Uterus (tissue), 2 donors: ENCODE results near the gene CACNA1B.

Experiments
- POLR2A ChIP-seq, 2 donors: fragments of 450-650 bp; IDR thresholded peaks; one replicate each; pipeline ENCODE4 v1.6.1; 2016; ENCODE audit warnings: antibody characterized with exemption in 2 of 2, mild to moderate bottlenecking in 1 of 2, moderate library complexity in 1 of 2
- TF ChIP-seq, protein P1 (sequence below), 4 experiments: fragments of 200-600 bp in 2 of 4; fragments of 450-650 bp in 2 of 4; sonication (generic) in 2 of 4; IDR thresholded peaks; one replicate each; pipeline ENCODE4 v1.5.1; 2016 to 2019; ENCODE audit warnings: antibody characterized with exemption in 4 of 4, mild to moderate bottlenecking in 2 of 4, moderate library complexity in 1 of 4

DNA sequence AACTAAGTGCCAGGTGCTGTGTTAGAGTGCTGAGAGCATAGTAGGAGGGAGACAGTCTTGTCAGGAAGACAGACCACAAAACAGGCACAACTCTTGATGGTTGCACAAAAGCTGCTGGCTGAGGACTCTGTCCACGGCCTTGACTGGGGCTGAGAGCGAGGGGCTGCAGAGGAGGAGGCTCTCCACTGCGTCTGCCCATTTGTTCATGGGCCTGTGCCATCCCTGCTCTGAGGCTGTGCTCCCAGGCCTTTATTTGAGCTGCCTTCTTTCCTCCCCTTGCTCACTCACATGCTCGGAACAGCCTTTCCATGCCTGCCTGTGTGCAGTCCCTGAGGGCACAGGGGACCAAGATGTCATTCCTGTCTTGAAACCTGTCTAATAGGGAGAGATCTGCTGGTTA is 147.8 kb downstream of the CACNA1B start:
- TF ChIP-seq, protein P1, sequence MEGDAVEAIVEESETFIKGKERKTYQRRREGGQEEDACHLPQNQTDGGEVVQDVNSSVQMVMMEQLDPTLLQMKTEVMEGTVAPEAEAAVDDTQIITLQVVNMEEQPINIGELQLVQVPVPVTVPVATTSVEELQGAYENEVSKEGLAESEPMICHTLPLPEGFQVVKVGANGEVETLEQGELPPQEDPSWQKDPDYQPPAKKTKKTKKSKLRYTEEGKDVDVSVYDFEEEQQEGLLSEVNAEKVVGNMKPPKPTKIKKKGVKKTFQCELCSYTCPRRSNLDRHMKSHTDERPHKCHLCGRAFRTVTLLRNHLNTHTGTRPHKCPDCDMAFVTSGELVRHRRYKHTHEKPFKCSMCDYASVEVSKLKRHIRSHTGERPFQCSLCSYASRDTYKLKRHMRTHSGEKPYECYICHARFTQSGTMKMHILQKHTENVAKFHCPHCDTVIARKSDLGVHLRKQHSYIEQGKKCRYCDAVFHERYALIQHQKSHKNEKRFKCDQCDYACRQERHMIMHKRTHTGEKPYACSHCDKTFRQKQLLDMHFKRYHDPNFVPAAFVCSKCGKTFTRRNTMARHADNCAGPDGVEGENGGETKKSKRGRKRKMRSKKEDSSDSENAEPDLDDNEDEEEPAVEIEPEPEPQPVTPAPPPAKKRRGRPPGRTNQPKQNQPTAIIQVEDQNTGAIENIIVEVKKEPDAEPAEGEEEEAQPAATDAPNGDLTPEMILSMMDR (IDR thresholded peaks at IDR 0.05): no peak
- TF ChIP-seq POLR2A (IDR thresholded peaks at IDR 0.05): no peak
